GM19328 (cell line): ENCODE results near the gene MCC.

Experiments
- ATAC-seq: cut with Tn5 transposase; IDR thresholded peaks from one replicate; pipeline ENCODE4 v1.9.1; 2021; ENCODE audit warnings: mild to moderate bottlenecking, moderate library complexity; ENCODE audit not compliant: unreplicated experiment

The MCC gene

DNA sequence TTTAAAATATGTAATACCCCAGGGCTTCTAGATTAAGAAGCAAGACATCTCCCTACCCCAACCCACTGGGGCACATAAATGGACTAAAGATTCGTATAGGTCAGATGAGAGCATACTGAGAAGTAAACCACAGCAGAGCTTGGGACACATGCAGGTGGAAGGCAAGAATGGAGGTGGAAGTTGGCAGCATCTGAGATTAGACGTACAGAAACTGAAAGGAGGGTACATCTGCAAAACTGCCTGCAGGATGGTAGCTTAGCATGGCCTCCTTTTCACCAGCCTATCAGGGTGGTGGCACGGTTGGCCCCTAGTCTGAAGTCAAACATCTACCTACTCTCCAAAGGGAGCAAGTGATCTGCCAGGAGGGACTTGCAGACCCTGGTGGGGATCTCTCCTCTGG, 235.2 kb downstream of the MCC start:
- ATAC-seq, result no peak

DNA sequence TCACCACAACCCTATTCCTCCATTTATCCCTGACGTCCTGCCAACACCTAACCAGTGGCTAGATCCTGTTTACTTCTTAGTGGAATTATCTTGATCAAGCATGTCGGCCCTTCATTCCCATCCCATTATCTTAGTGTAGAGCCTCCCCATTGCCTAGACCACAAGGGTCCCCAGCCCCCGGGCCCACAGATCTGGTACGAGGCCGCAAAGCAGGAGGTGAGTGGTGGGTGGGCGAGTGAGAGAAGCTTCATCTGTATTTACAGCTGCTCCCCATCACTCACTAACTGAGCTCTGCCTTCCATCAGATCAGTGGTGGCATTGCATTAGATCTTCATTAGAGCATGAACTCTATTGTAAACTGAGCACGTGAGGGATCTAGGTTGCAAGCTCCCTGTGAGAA, 236.2 kb downstream of the MCC start:
- ATAC-seq, result no peak

DNA sequence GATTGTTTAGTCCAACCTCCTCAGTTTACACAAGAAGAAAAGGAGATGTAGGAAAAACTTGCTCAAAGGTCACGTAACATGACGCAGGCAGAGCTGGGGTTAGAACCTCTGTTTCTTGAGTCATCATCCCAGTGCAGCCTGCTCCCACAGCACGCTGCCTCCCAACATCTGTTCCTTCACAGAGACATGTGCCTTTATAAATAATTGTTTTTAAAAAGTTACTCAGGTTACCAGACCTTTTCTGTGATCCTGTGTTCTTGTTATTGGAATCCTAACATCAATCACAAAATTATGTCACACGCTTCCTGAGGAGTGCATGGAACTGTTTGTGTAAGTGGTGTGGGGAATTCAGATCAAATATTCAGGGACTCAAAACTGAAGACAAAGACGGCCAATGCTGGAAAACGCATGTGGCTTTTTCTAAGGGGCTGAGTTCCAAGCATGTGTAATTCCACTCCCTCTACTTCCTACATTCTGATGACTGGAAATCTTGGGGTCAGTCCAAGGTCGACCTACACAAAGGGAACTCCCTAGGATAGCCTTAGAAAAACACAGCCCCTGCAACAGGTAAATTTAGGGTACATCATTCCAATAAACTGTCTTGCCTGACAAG, 237.8 kb downstream of the MCC start:
- no peak for ATAC-seq

DNA sequence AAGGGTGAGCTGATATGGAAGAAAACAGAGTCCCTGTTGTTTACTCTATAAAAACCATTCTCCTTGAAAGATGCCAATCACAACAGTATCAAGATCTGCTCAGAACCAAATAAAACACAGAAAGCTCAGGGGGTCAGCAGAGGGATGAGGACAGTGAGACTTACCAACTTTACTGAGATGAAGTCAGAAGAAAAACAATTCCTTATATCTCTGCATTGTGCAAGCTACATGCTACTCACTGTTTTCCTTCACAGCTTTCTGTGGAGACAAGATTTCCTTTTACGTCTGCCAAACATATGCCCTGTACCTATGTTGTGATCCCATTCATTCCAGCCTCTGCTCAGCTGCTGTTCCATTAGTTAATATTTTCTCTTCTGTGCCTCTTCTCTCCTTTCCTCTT, 239.0 kb downstream of the MCC start:
- ATAC-seq, result no peak

DNA sequence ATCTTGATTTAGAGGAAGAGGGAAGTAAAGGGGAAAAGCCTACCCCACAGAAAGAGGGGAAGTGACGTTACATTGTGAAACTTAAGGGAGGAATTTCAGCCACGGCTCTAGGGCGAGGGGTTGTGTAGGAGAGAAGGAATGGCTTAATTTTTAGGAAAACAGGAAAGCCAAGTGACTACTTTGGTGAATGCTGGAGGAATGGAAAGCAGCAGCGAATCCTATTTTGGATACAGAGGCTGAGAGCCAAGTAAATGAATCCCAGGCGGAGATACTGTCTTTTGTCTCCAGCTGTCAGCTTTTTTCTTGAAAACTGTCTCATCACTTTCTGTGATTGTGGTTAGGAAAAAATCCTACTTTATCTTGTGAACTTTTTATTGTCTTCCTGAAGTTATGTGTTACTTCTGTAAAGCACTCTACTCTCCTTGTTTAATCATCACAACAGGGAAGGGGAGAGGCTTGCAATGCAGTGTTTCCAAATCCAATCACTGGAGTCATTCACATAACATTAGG, 241.8 kb downstream of the MCC start:
- no peak for ATAC-seq

DNA sequence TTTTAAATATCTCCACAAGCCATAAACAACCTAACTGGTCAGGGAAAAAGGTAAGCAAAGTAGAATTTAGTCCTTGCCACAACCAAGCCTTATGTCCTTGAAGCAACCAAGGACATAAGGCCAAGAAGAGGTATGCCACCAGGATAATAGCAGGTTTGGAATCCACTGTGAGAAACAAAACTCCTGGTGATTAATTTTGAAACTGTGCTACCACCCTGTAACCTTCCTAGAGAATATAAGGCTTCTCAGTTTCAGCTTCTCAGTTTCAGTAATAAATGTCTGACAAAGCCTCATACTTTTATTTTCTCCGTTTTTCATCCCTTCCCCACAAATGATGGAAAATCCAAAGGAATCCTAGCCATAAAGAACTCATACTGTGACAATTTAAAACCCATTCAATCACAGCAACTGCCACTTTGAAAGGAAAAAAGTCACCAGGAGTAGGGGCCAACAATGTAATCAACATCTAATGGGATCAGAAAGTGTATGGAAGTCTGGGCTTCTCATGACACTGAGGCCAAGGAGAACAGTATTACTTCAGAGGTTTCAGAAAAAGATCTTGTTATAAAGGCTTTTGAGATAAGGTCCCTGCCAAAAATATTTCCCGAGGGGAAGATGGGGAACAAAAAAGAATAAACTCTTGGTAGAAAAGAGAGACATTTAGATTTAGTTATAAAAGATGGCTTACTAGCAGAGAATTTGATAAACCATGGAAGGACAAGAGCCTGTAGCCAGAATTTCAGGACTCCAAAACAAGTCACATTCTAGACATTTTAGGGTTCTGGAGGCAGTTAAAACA, 242.6 kb downstream of the MCC start:
- no peak for ATAC-seq

DNA sequence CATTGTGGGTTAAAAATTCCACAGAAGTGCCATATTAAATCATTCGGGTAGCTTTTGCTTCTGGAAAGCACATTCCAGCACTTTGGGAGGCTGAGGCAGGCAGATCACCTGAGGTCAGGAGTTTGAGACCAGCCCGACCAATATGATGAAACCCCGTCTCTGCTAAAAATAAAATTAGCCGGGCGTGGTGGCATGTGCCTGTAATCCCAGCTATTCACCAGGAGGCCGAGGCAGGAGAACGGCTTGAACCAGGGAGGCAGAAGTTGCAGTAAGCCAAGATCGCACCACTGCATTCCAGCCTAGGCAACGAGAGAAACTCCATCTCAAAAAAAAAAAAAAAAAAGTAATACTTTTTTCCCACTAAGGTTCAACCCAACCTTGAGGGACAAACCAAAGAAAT, 243.3 kb downstream of the MCC start:
- ATAC-seq, result no peak

DNA sequence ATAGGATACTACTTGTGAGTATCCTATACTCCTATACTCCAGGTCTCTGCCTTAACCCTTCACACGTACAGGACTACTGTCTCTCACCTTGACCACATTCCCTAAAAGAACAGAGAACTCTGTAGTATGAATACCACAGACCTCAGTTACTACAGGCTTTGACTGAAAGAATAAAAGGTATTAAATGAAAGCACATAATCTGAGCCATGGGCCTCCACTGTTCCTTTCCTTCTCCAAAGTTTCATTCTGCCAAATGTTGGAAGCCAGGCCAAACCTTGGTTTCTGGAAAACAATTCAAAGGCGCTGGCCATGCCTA, 244.9 kb downstream of the MCC start:
- no peak for ATAC-seq

DNA sequence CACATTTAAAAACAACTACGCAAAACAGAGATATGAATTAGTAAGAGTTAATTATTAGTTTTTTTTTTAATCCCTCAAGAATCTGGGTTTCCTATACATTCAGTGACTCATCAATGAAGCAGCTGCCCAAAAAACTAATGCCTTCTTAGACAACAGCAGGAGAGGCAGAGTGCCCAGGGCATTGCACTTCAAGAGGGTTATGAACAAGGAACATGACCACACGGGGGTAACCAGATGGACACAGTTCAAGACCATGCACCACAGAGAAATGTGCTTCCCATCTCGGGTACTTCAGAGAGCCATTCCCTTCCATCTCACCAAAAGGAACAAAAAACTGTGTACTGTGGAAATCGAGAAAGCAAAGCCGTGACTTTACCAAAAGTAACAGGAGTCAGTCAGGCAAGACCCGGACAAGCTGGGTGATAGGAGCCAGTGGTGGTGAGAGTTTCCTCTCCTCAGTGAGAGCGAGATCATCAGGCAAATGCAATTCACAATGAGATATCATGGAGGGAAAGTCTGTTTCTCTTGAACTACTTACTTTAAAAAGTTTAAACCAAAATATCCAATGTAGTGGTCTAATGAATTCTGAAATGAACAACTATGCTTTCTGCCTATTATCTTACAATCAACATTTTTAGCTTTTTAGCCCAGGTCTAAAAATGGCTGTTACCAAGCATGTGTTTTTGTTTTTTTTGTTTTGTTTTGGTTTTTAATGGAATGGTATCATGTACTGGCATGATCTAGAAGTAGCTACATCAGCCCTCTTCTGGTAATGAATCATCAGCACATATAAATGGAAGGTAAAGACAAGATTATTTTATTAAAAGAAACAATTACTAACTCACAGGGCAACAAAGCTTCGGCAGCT, 245.5 kb downstream of the MCC start:
- ATAC-seq, result no peak

DNA sequence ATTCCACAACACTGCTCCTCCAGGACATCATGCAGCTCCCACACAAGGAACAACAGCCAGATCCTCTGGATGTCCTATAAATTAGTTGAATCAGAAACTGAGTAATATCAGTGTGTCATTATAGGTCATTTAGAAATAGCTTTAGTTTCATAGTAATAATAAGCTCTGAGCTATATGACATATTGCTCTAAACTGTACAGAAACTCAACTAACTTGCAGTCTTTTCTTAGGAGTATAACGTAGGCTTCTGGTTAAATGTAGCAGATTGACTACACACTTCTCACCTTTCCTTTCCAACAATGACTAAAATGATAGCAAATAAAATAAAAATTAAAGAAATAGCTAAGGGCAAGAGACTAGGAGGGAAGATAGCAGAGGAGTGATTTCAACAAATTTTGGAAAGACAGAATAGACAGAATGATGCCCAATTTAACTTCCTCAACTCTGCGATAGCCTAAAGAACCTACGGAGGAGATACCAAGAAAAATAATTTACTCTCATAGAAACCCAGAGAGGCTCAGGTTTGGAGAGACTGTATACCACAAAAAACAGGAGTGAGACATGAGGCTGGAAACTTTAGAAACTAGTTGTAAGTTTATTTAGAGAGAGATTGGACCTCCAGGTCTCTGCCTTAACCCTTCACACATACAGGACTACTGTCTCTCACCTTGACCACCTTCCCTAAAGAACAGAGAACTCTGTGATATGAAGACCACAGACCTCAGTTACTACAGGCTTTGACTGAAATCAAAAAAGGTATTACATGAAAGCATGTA, 247.1 kb downstream of the MCC start:
- no peak for ATAC-seq

DNA sequence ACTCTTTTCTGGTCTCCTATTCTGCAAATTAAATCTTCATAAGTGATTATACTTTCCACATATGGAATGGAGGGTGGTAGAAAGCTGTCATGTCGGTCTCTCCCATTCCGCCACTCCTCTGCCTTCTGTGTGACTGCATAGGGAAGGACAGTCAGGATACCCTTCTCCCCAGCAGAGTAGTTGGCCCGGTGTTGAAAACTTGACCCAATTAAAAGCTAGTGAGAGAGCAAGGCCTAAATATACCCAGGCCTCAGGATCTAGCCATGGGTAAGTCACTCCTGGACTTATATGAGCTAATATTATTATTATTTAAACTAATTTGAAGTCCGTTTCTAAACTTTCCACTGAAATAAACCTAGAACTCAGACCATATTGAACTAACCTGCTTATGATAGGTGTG, 248.2 kb downstream of the MCC start:
- ATAC-seq, result no peak

DNA sequence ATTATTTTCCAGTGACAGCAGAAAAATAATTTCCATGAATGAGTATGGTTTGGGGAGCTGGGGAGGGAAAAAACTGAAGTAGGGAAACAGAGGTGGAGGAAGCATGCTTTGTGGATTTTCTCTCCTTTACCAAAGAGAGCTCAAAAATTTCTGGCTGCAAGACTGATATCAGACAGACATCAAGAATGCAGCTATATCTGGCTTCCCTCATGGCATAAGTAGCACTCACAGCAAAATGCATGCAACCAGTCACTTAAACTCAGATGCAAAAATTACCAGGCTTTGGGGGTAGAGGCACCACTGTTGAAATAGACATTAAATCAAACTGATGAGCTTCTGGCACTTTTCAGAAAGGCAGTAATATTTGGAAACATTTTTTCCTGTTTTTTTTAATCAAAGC, 250.4 kb downstream of the MCC start:
- ATAC-seq, result no peak

DNA sequence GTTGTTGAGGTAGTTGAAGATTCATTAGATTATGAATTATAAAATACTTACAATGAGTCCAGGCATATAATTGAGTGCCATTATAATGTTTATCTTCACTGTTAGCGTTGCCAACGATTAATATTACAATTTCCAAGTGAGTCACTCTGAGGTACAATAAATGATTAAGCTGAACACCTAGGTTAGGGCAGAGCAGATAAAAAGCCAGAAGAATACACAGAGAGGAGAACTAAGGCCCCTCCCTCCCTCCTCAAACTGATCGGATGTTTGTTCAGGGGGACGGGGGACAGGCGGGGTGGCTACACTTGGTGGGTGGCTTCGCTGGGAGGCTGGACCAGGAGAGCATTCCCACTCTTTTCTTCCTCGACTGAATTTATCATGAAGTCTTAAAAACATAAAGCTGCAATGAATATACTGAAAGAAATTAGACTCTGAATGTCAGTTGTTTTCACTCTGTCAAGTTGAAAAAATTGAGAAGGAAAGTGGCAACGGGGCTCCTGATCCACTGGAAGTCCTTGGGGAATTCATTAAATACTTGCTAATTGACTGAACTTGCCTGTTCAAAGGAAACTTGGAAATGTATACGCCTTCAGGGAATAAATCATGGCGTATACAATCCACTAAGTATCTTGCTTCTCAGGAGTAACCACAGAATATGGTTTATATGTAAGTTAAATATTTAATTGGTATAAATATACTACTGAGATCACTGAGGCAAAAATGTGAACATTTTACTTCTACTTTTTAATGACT, 251.5 kb downstream of the MCC start:
- no peak for ATAC-seq

DNA sequence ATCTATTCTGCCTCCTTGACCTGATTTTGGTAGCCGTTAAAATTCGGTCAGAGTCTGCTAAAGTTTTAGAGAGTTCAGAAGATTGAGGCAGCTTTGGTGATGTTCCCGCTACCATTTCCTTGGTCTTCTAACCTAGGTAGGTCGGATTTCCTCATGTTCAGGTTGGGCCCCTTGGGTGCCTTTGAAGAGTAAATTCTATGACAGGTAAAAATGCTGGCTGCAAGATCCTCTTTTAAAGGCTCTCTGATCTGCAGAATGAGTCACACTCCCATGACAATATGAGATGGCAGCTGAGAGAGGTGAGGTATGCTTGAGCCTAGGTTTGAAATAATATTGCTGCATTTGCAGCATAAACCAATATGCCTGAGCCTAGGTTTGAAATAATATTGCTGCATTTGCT, 252.4 kb downstream of the MCC start:
- no peak for ATAC-seq

DNA sequence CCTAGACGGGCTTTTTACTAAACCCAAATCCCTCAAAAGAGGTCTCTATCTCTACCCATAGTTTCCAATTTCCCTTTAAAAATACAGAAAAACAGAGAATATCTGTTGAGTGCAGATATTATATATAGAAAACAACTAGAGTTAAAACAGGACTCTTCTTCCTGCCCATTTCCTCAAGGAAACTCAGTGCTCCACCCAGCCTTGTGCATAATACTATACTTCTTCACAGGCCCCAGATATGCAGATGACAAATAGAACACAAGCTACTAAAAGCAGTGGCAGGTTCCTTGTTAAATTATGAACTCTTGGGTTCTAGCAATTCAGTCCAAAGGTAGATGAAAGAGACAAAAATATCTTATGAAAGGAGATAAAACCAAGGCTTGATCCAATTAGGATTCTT, 253.7 kb downstream of the MCC start:
- no peak for ATAC-seq

DNA sequence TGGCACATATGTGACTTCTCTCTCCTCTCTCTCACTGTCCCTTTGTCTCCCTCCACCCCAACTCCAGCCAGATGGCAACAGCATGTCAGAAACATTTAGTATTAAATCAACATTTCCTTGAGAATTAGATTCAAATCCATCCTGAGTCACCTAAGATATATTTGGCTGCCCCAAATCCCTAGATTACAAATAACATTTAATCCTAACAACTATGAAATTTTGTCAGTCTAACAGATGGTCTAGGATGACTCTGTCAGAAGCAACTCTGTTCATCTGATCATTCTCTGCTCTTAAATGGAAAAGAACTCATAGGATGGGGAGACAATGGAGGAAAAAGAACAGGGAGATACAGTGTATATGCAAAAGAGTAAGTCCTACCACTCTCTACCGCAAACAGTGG, 254.6 kb downstream of the MCC start:
- ATAC-seq, result no peak

DNA sequence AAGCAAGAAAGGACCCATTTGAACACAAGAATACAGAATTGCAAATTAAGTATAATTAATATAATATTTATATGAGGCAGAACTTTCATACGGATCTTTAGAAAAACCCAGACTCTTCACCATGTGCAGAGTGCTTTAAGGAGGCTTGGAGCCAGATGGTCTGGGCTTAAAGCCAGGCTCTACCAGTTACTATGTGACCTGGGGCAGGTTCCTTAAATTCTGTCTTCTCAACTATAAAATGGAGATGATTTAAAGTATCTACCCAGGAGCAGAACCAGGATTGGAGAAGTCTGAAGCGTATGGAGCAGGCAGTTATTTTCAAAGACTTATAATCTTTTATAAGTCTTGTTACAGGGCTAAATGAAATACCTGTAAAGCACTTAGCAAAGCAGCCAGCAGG, 255.6 kb downstream of the MCC start:
- no peak for ATAC-seq

DNA sequence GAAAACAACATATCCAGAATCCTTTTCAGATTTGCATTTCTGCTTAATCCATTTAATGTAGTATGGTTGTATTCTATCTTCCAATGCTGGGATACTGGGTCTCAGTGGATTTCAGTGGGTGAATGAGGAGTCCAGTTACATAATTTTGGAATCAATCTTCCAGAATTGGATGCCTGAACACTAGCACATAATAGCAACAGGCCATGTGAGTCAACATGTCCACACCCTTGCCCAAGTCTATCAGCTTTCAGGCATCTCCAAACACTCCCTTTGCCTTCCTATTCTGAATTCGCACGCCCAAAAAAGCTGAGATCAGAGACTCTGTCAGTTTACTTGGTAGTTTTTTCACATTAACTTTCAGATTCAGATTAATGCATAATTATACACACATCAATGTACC, 256.0 kb downstream of the MCC start:
- ATAC-seq, result no peak

DNA sequence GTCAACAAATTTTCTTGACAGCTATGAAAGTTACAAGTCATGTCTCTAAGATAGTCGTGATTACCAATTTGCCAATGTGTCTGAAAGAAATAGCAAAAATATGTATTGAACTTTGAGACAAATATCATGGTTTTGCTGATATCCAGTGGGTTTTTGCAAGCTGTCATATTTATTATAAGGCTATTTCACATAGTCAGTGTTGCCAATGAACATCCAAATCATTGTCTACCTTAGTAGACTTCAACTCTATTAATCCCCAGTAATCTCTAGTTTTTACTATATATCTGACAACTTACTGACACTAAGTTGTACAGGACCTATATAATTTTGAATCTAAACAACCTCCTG, 256.6 kb downstream of the MCC start:
- no peak for ATAC-seq
